ENCODE results near the gene HMOX1.

Gene HMOX1

DNA sequence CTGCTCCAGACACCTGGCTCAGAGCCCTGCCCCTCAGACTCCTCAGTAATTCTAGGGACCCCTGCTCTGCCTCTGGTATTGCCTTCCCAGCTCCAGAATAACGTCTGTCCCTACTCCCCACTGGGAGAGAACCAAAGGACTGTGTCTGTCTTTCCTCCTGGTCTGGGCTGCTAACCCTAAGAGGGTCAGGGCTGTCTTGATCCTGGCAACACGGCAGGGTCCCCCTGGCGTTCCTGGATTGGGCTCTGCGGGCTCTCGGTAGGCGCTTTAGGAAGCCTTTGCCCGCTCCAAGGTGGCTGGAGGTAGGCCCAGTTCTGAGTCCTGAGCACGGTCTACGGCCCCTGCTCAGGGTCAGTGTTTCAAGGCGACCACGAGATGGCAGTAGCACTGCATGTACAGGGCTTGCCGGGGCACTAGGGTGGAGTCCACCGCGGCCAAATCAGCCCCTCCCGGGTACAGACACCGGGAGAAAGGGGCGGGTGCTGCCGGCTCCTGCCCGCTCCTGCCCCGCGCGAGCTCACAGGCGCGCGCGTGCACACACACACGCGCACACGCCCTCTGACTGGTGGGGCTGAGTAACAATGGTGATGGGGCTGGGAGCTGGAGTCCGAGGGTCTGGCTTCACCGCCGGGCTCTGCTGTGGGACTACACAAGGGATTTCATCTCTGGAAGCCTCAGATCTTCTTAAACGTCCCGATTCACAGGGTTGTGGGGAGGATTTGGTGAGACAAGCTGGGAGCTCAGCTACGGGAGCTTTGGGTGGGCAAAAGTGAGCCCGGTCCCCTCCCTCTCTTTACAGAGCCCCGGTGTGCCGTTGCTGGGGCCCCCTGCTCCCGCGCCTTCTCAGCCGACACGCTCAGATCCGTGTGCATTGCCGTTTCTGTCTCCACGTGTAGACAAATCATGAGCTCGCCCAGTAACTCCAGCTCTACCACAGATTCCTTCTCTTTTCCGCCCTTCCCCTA is 30.1 kb upstream of the HMOX1 start:
- Histone ChIP-seq H3K4me1 (ENCODE audit: control insufficient read depth, low read length) (peaks cover 53% of the 10 kb centered on the region), H3K79me2 (ENCODE audit: control insufficient read depth, low read length) (no peaks in the 10 kb centered on the region), H3K36me3 (ENCODE audit: control insufficient read depth, low read length) (no peaks in the 10 kb centered on the region), H3K4me3 (ENCODE audit: low read length) (peak overlapping the region; percentile 72), H3K4me2 (ENCODE audit: low read length) (peak overlapping the region; percentile 89), H3K27me3 (ENCODE audit: control insufficient read depth, low read length) (no peaks in the 10 kb centered on the region), H3K9me2 (replicated peaks; ENCODE audit: control insufficient read depth, low read length) (no peaks in the 10 kb centered on the region), H3K27ac (ENCODE audit: low read depth, low read length) (peak overlapping the region; percentile 85), H3K9me3 (ENCODE audit: control insufficient read depth, insufficient read depth, low read length) (no peaks in the 10 kb centered on the region), H4K20me1 (ENCODE audit: control insufficient read depth, insufficient read depth, low read depth, low read length) (no peaks in the 10 kb centered on the region), H3F3A (ENCODE audit: control insufficient read depth, insufficient read depth) (peaks cover 5% of the 10 kb centered on the region; the same call in 1 of the 2 replicates)
- TF ChIP-seq, protein P1, sequence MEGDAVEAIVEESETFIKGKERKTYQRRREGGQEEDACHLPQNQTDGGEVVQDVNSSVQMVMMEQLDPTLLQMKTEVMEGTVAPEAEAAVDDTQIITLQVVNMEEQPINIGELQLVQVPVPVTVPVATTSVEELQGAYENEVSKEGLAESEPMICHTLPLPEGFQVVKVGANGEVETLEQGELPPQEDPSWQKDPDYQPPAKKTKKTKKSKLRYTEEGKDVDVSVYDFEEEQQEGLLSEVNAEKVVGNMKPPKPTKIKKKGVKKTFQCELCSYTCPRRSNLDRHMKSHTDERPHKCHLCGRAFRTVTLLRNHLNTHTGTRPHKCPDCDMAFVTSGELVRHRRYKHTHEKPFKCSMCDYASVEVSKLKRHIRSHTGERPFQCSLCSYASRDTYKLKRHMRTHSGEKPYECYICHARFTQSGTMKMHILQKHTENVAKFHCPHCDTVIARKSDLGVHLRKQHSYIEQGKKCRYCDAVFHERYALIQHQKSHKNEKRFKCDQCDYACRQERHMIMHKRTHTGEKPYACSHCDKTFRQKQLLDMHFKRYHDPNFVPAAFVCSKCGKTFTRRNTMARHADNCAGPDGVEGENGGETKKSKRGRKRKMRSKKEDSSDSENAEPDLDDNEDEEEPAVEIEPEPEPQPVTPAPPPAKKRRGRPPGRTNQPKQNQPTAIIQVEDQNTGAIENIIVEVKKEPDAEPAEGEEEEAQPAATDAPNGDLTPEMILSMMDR (IDR thresholded peaks at IDR 0.05; ENCODE audit: low read depth, low read length, poor library complexity, severe bottlenecking), result peak; percentile 63
- no peak for TF ChIP-seq EZH2phosphoT487 (IDR thresholded peaks at IDR 0.05; ENCODE audit: borderline replicate concordance, low read length)

DNA sequence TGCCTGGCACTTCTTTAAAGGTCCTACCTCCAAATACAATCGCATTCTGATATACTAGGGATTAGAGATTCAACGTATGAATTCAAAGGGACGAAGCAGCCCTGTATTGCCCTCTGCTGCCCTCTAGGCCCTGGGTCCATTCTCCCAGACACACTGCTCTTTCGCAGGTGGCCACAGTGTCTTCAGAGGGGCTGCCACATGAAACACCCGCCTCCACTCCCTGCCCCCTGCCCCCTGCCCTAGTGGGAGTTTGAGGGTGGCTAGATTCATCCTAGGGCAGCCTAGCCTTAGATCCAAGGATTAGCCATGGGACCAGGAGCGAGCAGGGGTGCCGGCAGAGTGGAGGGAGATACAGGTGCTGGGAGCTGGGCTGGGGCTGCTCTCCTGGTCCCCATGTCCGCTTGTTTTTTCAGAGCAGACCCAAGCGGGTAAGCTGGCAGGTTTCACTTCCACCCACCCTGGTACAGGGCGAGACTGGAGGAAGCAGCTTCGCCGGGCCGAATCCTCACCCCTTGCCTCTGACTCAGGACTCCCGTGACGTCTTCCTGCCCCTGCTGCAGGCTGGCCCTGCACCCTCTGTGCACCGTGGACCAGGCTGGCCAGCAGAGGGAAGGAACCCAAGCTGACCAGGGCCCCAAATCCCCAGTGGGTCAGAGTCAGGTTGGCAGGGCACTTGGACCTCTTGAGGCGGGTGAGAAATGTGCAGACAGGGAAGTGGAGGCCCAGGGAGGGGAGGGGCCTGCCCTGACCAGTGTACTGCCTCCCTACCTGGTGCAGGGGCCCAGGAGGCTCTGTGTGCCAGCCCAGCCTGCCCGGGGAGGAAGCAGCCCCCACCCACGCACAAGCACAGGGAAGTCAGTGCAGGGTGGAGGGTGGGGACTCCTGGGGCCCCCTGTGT is 28.4 kb upstream of the HMOX1 start:
- H3F3A ChIP-seq (ENCODE audit: control insufficient read depth, insufficient read depth), result peaks cover 5% of the 10 kb centered on the region; the same call in 1 of the 2 replicates
- H3K9me3 ChIP-seq (ENCODE audit: control insufficient read depth, insufficient read depth, low read length), result no peaks in the 10 kb centered on the region
- no peaks in the 10 kb centered on the region for H4K20me1 ChIP-seq (ENCODE audit: control insufficient read depth, insufficient read depth, low read depth, low read length)

DNA sequence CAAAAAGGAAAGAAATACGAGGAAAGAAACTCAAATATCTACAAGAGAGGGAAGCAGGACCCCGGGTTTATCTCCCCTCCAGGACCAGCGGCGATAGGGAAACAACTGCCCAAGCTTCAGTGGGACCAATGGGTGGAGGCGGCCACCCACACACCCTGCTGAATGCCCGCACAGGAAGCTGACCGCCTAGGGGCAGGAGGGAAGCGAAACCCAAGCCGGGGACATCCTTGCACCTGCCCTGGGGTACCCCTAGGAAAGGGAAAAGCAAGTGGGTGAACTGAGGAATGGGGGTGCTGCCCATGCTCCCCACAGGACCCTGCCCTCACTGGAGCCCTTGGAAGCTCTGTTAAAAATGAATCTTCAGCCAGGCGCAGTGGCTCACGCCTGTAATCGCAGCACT is 27.6 kb upstream of the HMOX1 start:
- H3K27me3 ChIP-seq (ENCODE audit: control insufficient read depth, low read length), result no peaks in the 10 kb centered on the region
- H3F3A ChIP-seq (ENCODE audit: control insufficient read depth, insufficient read depth), result peaks cover 5% of the 10 kb centered on the region; the same call in 1 of the 2 replicates
- no peaks in the 10 kb centered on the region for H3K9me3 ChIP-seq (ENCODE audit: control insufficient read depth, insufficient read depth, low read length)
- H3K4me1 ChIP-seq (ENCODE audit: control insufficient read depth, low read length), result peaks cover 61% of the 10 kb centered on the region
- H3K27ac ChIP-seq (ENCODE audit: low read depth, low read length), result peak overlapping the region; percentile 85
- no peaks in the 10 kb centered on the region for H3K79me2 ChIP-seq (ENCODE audit: control insufficient read depth, low read length)
- no peaks in the 10 kb centered on the region for H3K9me2 ChIP-seq (replicated peaks; ENCODE audit: control insufficient read depth, low read length)
- peak overlapping the region; percentile 89 for H3K4me2 ChIP-seq (ENCODE audit: low read length)
- peak overlapping the region; percentile 60 for H3K4me3 ChIP-seq (ENCODE audit: low read length)
- no peaks in the 10 kb centered on the region for H3K36me3 ChIP-seq (ENCODE audit: control insufficient read depth, low read length)
- TF ChIP-seq EZH2phosphoT487 (IDR thresholded peaks at IDR 0.05; ENCODE audit: borderline replicate concordance, low read length), result no peak
- TF ChIP-seq, protein P1 (IDR thresholded peaks at IDR 0.05; ENCODE audit: low read depth, low read length, poor library complexity, severe bottlenecking), result no peak
- H4K20me1 ChIP-seq (ENCODE audit: control insufficient read depth, insufficient read depth, low read depth, low read length), result no peaks in the 10 kb centered on the region

More for the DNA sequence above, 28.4 kb upstream of the HMOX1 start:
- no peak for TF ChIP-seq EZH2phosphoT487 (IDR thresholded peaks at IDR 0.05; ENCODE audit: borderline replicate concordance, low read length)
- TF ChIP-seq, protein P1 (IDR thresholded peaks at IDR 0.05; ENCODE audit: low read depth, low read length, poor library complexity, severe bottlenecking), result peak; percentile 61
- no peaks in the 10 kb centered on the region for H3K27me3 ChIP-seq (ENCODE audit: control insufficient read depth, low read length)
- H3K36me3 ChIP-seq (ENCODE audit: control insufficient read depth, low read length), result no peaks in the 10 kb centered on the region
- peak overlapping the region; percentile 89 for H3K4me2 ChIP-seq (ENCODE audit: low read length)
- H3K27ac ChIP-seq (ENCODE audit: low read depth, low read length), result peak overlapping the region; percentile 85
- H3K79me2 ChIP-seq (ENCODE audit: control insufficient read depth, low read length), result no peaks in the 10 kb centered on the region
- peak overlapping the region; percentile 60 for H3K4me3 ChIP-seq (ENCODE audit: low read length)
- H3K9me2 ChIP-seq (replicated peaks; ENCODE audit: control insufficient read depth, low read length), result no peaks in the 10 kb centered on the region
- peaks cover 61% of the 10 kb centered on the region for H3K4me1 ChIP-seq (ENCODE audit: control insufficient read depth, low read length)

All from DOHH2 (cell line).